H7 (cell line): Measurements from ENCODE around the gene CHST11. TPM values are rescaled to one million over a fixed set of nuclear protein-coding genes. Genes with fewer than 3 reads are reported as not detected.

ENCODE experiments used
- DNase-seq: peaks from one replicate; pipeline ENCODE4 v3.0.0; 2012
- H3K27me3 ChIP-seq: 2 replicates; pipeline ENCODE4 v1.6.0; 2011; ENCODE audit warnings: mild to moderate bottlenecking, low read length; ENCODE audit not compliant: control insufficient read depth, insufficient read depth
- H3K36me3 ChIP-seq: replicated peaks from 2 replicates; pipeline ENCODE4 v1.5.1; 2011; ENCODE audit warnings: low read length; ENCODE audit not compliant: control insufficient read depth, insufficient read depth
- H3K4me3 ChIP-seq: 2 replicates; pipeline ENCODE4 v1.5.1; 2011; ENCODE audit warnings: low read depth, mild to moderate bottlenecking, control low read depth, low read length, moderate library complexity; ENCODE audit not compliant: insufficient read depth
- total RNA-seq: library from RNA; depleted of rRNA; stranded (reverse); fragments of >200 nt; shearing (Covaris generic); gene quantifications from 2 replicates; pipeline ENCODE4 v1.2.3, GENCODE V29; 2014

The CHST11 gene
- total RNA-seq, 1 experiment from 2014 or later = 14.5 TPM

DNA sequence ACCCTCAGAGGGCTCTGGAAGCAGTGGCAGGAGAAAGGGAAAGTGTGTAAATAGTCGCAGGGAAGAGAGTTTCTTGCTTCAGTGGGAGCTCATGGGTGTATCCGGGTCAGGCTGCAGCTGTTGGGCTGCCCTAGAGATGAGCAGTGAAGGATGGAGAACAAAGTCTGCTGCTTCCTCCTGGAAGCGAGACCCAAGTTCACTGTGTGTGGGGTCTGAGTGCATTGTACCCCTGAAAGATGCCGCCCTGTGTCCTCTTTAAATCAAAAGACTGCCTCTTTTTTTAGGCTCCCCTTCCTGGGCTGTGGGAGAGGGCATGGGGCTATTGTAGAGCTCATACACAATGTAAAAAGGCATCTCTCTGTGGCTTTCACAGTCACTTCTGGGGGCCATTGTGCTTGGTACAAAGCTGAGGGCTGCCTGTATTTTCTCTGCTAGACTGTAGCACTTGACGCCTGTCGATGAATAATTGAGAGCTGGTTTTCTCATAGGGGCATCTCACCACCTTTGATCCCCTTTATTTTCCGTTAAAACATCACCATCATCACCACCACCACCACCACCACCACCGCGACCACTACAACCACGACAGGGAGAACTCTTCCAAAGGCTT, 16.7 kb downstream of the CHST11 start:
- H3K4me3 ChIP-seq = no peak overlapping the region
- H3K27me3 ChIP-seq = no peaks in the 10 kb centered on the region
- DNase-seq = no peak
- H3K36me3 ChIP-seq = no peaks in the 10 kb centered on the region

GRCh38 chr12:104475271-104475670, 18.5 kb downstream of the CHST11 start:
- Histone ChIP-seq H3K27me3 (no peaks in the 10 kb centered on the region), H3K36me3 (no peaks in the 10 kb centered on the region), H3K4me3 (no peak overlapping the region)
- DNase-seq = no peak

DNA sequence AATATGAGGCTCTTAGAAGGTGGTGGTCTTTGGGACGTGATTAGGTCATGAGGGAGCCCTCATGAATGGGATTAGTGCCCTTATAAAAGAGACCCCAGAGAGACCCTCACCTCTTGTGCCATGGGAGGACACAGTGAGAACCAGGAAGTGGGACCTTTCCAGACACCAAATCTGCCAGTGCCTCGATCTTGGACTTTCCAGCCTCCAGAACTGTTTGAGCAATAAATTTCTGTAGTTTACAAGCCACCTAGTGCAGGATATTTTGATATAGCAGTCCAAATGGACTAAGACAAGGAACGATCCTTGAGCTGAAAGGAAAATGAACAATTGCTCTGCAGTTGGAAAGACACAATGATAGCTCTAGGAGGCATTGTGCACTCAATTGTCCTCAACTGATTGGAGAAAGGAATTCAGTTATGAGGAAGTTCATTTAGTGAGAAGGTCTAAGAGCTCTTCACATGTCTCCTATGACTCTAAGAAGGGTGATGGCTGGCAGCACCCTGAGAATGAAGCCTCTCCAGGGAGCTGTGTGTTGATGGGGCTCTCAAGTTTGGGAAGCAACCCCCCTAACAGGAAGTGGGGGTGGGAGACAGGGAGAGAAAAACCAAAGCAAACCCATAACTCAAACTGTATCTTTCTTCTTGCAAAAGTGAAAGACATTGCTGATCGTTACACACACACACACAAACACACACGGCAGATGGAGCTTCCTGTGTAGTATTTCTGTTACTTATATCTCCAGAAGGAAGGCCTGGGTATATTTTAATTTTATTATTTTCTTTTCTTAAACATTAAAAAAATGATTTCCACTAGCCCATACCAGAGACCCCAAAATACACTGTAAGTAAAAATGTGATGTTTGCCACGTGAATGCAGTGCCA, 21.0 kb downstream of the CHST11 start:
- Histone ChIP-seq H3K36me3 (no peaks in the 10 kb centered on the region), H3K4me3 (no peak overlapping the region), H3K27me3 (no peaks in the 10 kb centered on the region)
- DNase-seq = no peak

- no peaks in the 10 kb centered on the region for H3K27me3 ChIP-seq
- no peak overlapping the region for H3K4me3 ChIP-seq
- no peak for DNase-seq
- no peaks in the 10 kb centered on the region for H3K36me3 ChIP-seq
Observed at GRCh38 chr12:104478396-104479122, 21.8 kb downstream of the CHST11 start.

DNA sequence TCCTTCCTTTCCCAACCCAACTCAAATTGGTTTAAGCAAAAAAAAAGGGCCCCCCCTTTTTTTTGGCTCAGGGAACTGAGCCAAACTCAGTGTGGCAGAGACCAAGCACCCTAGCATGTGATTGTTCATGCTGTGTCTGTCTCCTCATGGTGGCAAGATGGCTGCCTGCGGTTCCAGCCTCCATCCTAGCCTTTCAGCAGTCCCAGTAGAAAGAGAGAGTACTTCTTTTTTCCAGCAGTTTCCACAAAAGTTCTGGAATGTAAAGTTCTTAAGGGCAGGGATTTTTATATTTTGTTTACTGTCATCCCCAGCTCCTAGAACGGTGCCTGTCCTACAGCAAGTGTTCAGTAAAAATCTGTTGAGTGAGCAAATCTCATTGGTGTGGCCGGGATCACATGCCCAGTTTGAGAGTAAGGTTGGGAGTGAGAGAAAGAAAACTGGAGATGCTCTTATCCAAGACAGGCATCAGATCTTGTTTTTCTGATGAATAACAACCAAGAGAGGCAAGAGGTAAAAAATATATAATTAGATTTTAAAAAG, 22.4 kb downstream of the CHST11 start:
- H3K36me3 ChIP-seq = no peaks in the 10 kb centered on the region
- H3K27me3 ChIP-seq = no peaks in the 10 kb centered on the region
- DNase-seq = no peak
- H3K4me3 ChIP-seq = no peak overlapping the region

- Histone ChIP-seq H3K36me3 (no peaks in the 10 kb centered on the region), H3K4me3 (no peak overlapping the region), H3K27me3 (no peaks in the 10 kb centered on the region)
- DNase-seq = no peak
Observed at GRCh38 chr12:104480012-104480411, 23.3 kb downstream of the CHST11 start.

DNA sequence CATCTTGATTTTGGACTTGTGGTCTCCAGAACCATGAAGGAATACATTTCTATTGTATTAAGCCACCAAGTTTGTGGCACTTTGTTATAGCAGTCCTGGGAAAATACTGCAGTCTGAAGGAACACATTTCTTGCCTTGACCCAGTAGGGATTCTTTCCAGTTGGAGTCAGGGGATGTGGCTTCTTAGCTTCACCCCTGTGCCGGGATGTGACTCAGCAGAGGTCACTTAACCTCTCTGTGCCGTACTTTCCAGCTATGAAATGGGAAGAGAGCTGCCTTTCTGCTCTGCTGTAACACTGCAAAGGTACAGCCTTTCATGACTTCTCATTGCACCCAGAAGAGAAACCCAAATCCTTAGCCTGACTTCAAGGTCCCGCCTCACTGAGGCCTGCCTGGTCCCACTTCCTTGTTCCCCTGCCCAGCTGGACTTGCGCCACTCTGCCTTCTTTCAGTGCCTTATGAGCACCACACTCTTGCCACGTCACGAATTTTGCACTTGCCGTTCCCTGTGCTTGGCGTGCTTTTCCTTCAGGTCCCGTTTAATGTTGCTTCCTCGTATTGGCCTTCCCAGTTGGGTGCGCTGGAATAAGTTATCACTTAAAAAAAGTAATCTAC, 24.2 kb downstream of the CHST11 start:
- H3K27me3 ChIP-seq = no peaks in the 10 kb centered on the region
- no peaks in the 10 kb centered on the region for H3K36me3 ChIP-seq
- no peak overlapping the region for H3K4me3 ChIP-seq
- DNase-seq = no peak

DNA sequence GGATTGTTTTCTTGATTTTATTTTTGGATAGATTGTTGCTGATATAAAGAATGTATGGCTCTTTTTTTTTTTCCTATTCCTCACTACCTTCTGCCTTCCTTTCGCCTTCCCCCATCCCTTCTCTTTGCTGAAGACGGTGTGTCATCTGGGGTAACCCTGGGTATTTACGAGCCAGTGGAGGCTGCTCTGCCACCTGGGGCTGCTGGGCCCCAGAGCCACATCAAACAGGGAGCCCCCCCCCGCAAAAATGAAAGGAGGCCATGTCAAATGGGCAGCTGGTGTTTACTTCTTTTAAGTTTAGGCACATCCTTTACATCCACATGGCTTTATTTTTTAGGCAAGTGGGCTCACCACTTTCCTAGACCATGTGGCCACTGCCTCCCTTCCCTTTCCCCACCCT, 25.4 kb downstream of the CHST11 start:
- Histone ChIP-seq H3K4me3 (no peak overlapping the region), H3K27me3 (no peaks in the 10 kb centered on the region)
- no peak for DNase-seq

DNA sequence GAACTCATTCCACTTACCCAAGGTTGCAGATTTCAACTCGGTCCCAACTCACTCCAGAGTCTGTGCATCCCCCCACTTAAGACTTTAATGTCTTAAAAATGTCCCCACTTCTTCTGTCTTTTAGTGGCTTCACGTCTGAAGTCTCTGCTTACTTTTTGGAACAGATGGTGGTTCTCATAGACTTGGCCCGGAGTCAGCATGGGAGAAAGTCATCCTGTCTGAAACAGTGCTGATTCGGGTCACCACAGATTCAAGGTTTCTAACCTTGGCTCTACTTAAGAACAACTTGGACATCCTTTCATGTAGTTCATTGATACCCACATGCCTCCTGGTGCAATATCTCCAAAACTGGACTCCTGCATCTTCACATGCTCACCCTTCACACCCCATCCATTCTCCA, 26.0 kb downstream of the CHST11 start:
- no peaks in the 10 kb centered on the region for H3K27me3 ChIP-seq
- no peak for DNase-seq
- no peak overlapping the region for H3K4me3 ChIP-seq
- H3K36me3 ChIP-seq = no peaks in the 10 kb centered on the region

More for the DNA sequence above, 25.4 kb downstream of the CHST11 start:
- no peaks in the 10 kb centered on the region for H3K36me3 ChIP-seq

DNA sequence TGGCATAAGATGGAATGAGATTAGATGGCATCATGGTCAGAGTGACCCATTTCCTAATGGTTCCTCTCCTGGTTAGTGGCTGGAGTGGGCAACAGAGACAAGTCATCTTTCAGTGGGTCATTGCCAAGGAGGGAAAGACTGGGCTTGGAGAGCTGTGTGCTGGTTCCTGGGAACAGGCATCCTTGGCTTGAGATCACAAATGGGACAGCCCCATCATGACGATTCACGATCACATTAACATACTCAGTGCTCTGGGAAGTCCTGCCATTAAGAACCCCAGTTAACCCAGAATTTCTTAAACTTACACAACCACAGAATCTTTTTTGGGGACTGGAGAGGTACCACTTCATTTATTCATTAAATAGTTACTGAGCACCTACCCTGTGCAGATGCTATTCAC, 27.3 kb downstream of the CHST11 start:
- Histone ChIP-seq H3K36me3 (no peaks in the 10 kb centered on the region), H3K27me3 (no peaks in the 10 kb centered on the region), H3K4me3 (no peak overlapping the region)
- DNase-seq = no peak

DNA sequence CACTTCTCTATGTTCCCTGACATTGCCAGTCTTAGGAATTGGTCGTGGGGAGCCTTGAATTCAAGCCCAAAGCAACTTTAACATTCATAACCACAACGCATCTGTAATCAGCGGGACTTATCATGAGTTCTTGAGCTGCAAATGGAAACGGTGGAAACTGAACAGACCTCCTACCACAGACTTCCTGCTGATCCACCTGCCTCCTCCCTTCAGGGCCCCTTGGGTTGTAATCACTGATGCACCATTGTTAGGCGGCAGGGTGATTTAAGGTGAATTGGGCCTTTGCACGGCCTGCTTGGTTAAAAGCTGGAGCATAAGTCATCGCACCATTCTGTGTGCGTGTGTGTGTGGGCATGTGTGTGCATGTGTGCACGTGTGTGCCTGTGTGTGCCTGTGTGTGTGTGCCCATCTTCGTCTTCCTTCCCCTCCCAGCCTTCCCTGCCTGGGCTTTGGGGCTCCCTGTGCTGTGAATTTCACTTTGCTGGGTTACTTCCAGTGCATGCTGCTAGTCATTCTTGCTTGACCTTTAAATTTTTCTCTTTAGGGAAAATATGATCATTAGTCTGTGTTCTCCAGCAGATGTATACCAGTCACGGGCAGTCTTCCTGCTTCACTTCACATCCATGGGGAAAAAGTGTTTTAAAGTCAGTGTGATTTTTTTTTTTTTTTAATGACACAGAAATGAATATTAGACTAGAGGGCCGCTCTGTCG, 29.1 kb downstream of the CHST11 start:
- H3K36me3 ChIP-seq = no peaks in the 10 kb centered on the region
- DNase-seq = no peak
- H3K4me3 ChIP-seq = no peak overlapping the region
- no peaks in the 10 kb centered on the region for H3K27me3 ChIP-seq

DNA sequence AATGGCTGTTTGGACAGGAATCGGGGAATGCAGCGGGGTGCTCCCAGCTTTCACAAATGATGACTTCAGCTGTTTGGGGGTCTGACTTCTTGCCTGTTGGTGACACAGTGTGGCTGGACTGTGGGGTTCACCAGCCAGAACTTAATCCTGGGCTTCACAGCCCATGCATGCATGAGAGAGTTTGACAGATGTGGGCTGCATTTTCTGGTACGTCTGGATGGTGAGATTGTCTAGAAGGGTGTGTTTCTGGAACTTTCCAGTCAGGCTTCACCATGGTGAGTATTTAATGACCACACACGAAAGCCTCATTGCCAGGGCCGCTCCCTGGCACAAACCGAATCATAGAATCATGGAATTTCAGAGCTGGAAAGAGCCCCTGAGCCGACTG, 29.6 kb downstream of the CHST11 start:
- no peak for DNase-seq
- H3K27me3 ChIP-seq = no peaks in the 10 kb centered on the region
- no peaks in the 10 kb centered on the region for H3K36me3 ChIP-seq
- H3K4me3 ChIP-seq = no peak overlapping the region

DNA sequence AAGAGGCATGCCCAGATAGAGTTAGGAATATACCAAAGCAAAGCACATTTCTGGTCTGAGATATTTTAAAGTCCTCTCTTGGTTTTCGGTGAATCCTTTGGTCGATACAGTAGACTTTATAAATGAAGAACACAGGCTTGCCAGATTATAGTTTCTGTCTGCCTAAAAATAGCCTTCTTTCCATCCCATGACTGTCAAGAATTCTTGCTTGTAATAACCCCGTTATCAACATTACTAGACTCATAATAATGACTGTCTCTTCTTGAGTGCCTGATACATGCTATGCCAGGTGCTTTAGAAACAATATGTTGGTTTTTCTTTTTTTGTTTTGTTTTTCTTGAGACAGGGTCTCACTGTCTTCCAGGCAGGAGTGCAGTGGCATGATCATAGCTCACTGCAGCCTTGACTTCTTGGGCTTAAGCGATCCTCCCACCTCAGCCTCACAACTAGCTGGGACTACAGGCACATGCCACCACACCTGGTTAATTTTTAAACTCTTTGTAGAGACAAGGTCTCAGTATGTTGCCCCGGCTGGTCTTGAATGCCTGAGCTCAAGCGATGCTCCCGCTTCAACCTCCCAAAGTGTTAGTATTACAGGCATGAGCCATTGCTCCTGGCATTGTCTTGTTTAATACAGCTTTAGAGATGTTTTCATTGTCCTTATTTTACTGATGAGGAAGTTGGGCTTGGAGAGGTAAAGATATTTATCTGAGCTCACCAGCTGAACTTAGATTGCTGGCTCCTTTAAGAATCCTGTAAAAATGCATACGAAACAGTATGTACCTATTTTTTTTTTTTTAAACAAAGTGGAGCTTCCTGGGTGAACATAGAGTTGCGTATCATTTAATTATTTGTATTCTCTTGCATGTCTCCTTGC, 30.4 kb downstream of the CHST11 start:
- DNase-seq = no peak
- Histone ChIP-seq H3K4me3 (no peak overlapping the region), H3K27me3 (no peaks in the 10 kb centered on the region), H3K36me3 (no peaks in the 10 kb centered on the region)
